ENCODE measurements around the gene DVL2. TPM values are rescaled to one million over a fixed set of nuclear protein-coding genes. Genes with fewer than 3 reads are reported as not detected.

Gene DVL2
- total RNA-seq, 4 donors from 2014 or later = 51.7 to 87.5 (median 67.8) TPM

- no peak overlapping the region for H3K4me3 ChIP-seq (ENCODE audit: low read depth, poor library complexity, severe bottlenecking)
- 87 to 91% methylated on average over 6 of the region's 6 CpGs for WGBS, 2 donors
- DNase-seq (ENCODE audit: low spot score in 2 of 2) = no peak
- TF ChIP-seq POLR2A (IDR thresholded peaks at IDR 0.05) (no peak), CTCF (IDR thresholded peaks at IDR 0.05) (no peak)
- intact Hi-C loops (cut with DNase I; ENCODE audit: low total_unique reads) = no loop called here
These were observed 25.2 kb upstream of the DVL2 start for GRCh38 chr17:7259555-7259889.

DNA sequence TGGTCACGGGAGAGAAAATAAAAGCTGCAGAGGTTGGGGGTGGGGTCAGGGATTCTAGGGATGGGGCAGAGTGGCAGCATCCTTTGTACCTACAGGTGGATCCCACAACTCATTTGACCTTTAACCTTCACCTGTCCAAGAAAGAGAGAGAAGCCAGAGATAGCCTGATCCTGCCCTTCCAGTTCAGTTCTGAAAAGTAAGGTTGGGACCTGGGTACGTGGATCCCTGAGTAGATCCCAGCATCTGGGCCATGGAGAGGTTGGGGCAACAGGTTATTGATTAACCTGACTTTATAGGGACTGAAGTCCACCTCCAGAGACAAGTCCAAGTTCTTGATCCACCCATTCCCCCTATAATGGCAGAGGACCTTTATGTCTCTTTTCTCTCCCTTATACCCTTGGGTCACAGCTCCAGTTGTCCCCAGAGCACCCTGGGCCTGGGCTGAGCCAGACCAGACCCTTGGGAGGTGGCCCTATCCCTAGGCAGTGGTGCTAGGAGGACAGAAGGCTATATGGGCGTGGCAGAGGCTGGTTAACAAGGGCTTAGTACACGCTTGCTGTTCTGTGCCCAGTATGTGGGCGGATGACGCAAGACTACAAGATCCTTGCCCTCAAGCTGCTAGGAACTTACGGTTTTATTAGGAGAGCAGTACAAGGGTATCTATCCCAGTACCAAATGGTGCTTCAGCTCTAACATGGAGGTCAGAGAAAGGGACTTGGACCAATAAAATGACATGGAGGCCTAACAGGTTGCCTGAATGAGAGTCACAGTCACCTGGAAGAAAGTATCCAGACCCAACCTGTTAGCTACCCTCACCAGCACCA, 24.6 kb upstream of the DVL2 start:
- intact Hi-C loops (cut with DNase I; ENCODE audit: low total_unique reads) = no loop called here
- WGBS, 2 donors = 46 to 59% methylated on average over 7 of the region's 7 CpGs
- no peak overlapping the region for H3K4me3 ChIP-seq (ENCODE audit: low read depth, poor library complexity, severe bottlenecking)
- DNase-seq (ENCODE audit: low spot score in 2 of 2) = no peak
- TF ChIP-seq POLR2A (IDR thresholded peaks at IDR 0.05) (no peak), CTCF (IDR thresholded peaks at IDR 0.05) (no peak)

DNA sequence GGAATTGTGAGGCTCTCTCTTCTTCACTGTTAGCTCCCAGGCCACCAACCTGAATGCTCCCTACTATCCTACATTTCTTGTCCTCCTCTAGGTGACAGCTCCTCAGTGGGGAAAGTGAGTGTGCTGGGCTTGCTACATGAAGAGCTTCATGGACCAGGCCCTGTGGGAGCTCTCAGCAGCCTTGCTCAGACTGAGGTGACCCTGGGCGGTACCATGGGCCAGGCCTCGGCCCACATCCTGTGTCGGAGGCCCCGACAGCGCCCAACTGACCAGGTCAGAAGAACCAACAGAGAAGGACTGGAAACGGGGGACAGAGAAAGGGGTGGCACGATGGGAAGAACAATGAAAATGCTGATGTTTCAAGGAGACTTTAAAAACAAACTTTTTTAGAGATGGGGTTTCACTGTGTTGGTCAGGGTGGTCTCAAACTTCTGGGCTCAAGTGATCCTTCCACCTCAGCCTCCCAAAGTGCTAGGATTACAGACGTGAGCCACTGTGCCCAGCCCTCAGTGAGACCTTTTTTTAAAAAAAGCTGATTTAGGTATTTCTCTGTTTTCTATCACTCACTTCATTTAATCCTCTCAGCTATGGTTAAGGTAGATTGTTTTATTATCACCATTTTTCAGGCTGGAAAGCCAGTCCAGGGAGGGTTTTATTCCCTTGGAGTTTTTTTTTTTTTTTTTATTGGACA, 22.6 kb upstream of the DVL2 start:
- TF ChIP-seq CTCF (IDR thresholded peaks at IDR 0.05) = no peak
- no peak for TF ChIP-seq POLR2A (IDR thresholded peaks at IDR 0.05)
- H3K4me3 ChIP-seq (ENCODE audit: low read depth, poor library complexity, severe bottlenecking) = no peak overlapping the region
- intact Hi-C loops (cut with DNase I; ENCODE audit: low total_unique reads) = no loop called here
- WGBS, 2 donors = 87 to 90% methylated on average over 8 of the region's 8 CpGs
- no peak for DNase-seq (ENCODE audit: low spot score in 2 of 2)

GRCh38 chr17:7254511-7254910, 20.2 kb upstream of the DVL2 start:
- H3K4me3 ChIP-seq (ENCODE audit: low read depth, poor library complexity, severe bottlenecking) = no peak overlapping the region
- 86 to 92% methylated on average over 4 of the region's 4 CpGs for WGBS, 2 donors
- TF ChIP-seq CTCF (IDR thresholded peaks at IDR 0.05) (no peak), POLR2A (IDR thresholded peaks at IDR 0.05) (no peak)
- DNase-seq (ENCODE audit: low spot score in 2 of 2) = no peak
- intact Hi-C loops (cut with DNase I; ENCODE audit: low total_unique reads) = no loop called here

DNA sequence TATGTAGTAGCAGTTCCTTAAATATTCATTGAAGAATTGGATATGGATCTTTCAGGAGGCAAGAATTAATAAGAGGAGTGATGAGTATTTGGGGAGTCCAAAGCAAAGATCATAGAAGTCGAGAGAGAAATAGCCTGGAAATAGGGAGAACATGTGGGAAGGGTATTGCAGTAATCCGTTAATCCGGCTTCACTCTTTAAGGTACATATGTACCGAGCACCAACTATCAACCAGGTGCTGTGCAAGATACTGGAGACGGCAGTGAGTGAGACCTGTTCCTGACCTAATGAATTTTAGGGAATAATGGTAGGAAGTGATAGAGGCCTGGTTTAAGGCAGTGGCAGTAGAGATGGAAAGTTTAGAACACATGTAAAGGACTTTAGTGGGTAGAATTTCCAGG, 18.8 kb upstream of the DVL2 start:
- intact Hi-C loops (cut with DNase I; ENCODE audit: low total_unique reads) = no loop called here
- TF ChIP-seq CTCF (IDR thresholded peaks at IDR 0.05) (no peak), POLR2A (IDR thresholded peaks at IDR 0.05) (no peak)
- H3K4me3 ChIP-seq (ENCODE audit: low read depth, poor library complexity, severe bottlenecking) = no peak overlapping the region
- no peak for DNase-seq (ENCODE audit: low spot score in 2 of 2)
- 74 to 75% methylated on average over 5 of the region's 5 CpGs for WGBS, 2 donors

Data from lower leg skin (tissue), 4 donors.